ENCODE results near the gene DCLRE1B. TPM values are rescaled to one million over a fixed set of nuclear protein-coding genes. Genes with fewer than 3 reads are reported as not detected.

The DCLRE1B gene
- polyA plus RNA-seq, 2 donors: 1.5 to 3.7 TPM

DNA sequence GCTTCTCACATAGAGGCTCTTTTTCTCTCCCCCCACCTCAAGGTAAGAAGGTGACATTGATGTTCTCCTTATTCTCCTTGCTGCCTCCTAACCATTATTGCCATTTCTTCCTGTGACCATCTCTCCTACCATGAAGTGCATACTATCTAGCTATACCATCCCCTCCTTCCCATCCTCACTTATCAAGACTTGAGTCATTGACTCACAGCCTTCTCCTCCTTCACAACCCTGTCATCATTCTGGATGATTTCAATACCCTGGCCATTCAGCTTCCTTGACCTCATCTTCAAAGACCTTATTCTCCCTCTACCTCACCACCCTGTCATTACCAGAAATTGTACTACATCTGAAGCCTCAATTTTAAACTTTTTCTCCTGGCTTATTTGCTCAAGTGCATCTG lies 13.1 kb downstream of the DCLRE1B start:
- no peaks in the 10 kb centered on the region for H3K4me1 ChIP-seq (ENCODE audit: control insufficient read depth in 2 of 2, insufficient read depth in 2 of 2, low read length in 1 of 2)
- H3K9me3 ChIP-seq (ENCODE audit: control insufficient read depth in 2 of 2, insufficient read depth in 1 of 2, low read depth in 1 of 2, low read length in 1 of 2): no peaks in the 10 kb centered on the region
- no peaks in the 10 kb centered on the region for H3K27me3 ChIP-seq (ENCODE audit: control insufficient read depth in 1 of 2, insufficient read depth in 2 of 2, low read length in 2 of 2)
- H3K36me3 ChIP-seq (ENCODE audit: control insufficient read depth in 2 of 2, insufficient read depth in 2 of 2, low read length in 1 of 2): no peaks in the 10 kb centered on the region
- no peak overlapping the region for H3K4me3 ChIP-seq (ENCODE audit: low read depth in 1 of 2, low read length in 2 of 2)
- no peak overlapping the region for H3K27ac ChIP-seq (ENCODE audit: low read depth in 2 of 2, low read length in 1 of 2)

DNA sequence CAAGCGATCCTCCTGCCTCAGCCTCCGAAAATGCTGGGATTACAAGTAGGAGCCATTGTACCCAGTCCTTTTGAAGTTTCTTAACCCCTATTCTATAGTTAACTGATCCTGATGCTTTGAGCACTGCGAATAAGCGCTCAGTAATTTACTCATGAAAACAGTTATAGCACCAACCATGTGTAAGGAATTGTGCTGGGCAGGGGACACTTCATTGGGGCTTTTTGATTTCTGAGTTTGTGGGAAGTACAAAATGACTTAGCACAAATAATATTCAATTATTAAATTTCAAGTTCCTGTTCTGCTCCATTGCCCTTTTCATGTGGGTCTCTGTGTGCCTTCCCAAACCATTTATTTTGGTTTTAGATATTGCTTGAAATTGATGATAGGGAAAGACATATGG lies 17.8 kb downstream of the DCLRE1B start:
- H3K9me3 ChIP-seq (ENCODE audit: control insufficient read depth in 2 of 2, insufficient read depth in 1 of 2, low read depth in 1 of 2, low read length in 1 of 2): no peaks in the 10 kb centered on the region
- H3K27me3 ChIP-seq (ENCODE audit: control insufficient read depth in 1 of 2, insufficient read depth in 2 of 2, low read length in 2 of 2): no peaks in the 10 kb centered on the region
- H3K36me3 ChIP-seq (ENCODE audit: control insufficient read depth in 2 of 2, insufficient read depth in 2 of 2, low read length in 1 of 2): no peaks in the 10 kb centered on the region
- no peak overlapping the region for H3K27ac ChIP-seq (ENCODE audit: low read depth in 2 of 2, low read length in 1 of 2)
- H3K4me1 ChIP-seq (ENCODE audit: control insufficient read depth in 2 of 2, insufficient read depth in 2 of 2, low read length in 1 of 2): no peaks in the 10 kb centered on the region
- H3K4me3 ChIP-seq (ENCODE audit: low read depth in 1 of 2, low read length in 2 of 2): no peak overlapping the region
- WGBS, 2 donors: 70 to 96% methylated on average over 4 of the region's 4 CpGs

DNA sequence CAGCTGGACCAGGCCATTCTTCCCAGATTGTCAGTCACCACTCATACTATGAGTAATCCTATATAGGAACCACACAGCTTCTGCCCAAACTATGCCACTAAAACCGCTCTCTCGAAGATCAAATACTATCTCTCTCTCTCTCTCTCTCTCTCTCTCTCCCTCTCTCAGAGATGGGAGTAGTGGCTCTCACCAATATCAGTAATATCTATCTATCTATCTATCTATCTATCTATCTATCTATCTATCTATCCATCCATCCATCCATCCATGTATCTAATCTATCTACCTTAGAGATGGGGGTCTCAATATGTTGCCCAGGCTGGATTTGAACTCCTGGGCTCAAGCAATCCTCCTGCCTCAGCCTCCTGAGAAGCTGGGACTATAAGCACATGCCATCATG lies 19.3 kb downstream of the DCLRE1B start:
- Histone ChIP-seq H3K27me3 (ENCODE audit: control insufficient read depth in 1 of 2, insufficient read depth in 2 of 2, low read length in 2 of 2) (no peaks in the 10 kb centered on the region), H3K4me3 (ENCODE audit: low read depth in 1 of 2, low read length in 2 of 2) (no peak overlapping the region), H3K4me1 (ENCODE audit: control insufficient read depth in 2 of 2, insufficient read depth in 2 of 2, low read length in 1 of 2) (no peaks in the 10 kb centered on the region), H3K9me3 (ENCODE audit: control insufficient read depth in 2 of 2, insufficient read depth in 1 of 2, low read depth in 1 of 2, low read length in 1 of 2) (no peaks in the 10 kb centered on the region), H3K36me3 (ENCODE audit: control insufficient read depth in 2 of 2, insufficient read depth in 2 of 2, low read length in 1 of 2) (no peaks in the 10 kb centered on the region), H3K27ac (ENCODE audit: low read depth in 2 of 2, low read length in 1 of 2) (no peak overlapping the region)
- 90 to 97% methylated on average over 2 of the region's 2 CpGs for WGBS, 2 donors

DNA sequence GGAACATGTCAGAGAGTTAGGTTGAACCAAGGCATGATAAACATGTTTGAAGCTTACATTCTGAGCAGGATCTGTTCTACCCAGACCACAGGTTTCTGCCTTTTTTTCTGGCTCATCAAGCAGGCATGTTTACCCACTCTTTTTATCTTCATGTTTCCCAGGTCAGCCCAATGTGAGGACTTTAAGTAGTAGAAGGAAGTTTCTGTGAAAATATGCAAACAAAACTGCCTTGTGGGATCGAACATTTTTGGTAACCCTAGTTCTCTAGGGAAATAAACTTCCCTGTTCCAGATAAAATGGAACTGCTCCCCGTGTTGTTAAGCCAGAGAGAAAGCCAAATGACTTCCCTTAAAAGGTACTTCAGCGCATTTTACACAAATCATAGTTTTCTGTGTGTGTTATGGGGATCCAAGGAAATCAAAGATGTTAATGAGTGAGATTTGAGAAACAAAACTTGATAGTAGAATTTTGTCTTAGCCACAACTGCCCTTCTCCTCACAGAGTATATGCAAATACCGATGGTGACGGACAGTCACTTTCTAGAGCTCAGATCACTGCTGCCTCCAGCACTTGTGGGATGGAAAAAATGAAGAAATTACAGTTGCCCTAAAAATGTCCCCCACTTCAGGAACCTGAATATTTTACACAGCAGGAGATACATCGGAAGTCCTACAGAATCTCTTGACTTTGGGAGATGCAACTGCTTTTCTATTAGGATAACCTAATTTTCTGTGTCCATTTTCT lies 23.2 kb downstream of the DCLRE1B start:
- H3K9me3 ChIP-seq (ENCODE audit: control insufficient read depth in 2 of 2, insufficient read depth in 1 of 2, low read depth in 1 of 2, low read length in 1 of 2): no peaks in the 10 kb centered on the region
- H3K36me3 ChIP-seq (ENCODE audit: control insufficient read depth in 2 of 2, insufficient read depth in 2 of 2, low read length in 1 of 2): no peaks in the 10 kb centered on the region
- peak overlapping the region; percentile 98 for H3K27ac ChIP-seq (ENCODE audit: low read depth in 2 of 2, low read length in 1 of 2)
- peaks cover 0 to 3% of the 10 kb centered on the region in 2 donors for H3K4me1 ChIP-seq (ENCODE audit: control insufficient read depth in 2 of 2, insufficient read depth in 2 of 2, low read length in 1 of 2)
- peak overlapping the region; percentile 92 to 94 for H3K4me3 ChIP-seq (ENCODE audit: low read depth in 1 of 2, low read length in 2 of 2)
- H3K27me3 ChIP-seq (ENCODE audit: control insufficient read depth in 1 of 2, insufficient read depth in 2 of 2, low read length in 2 of 2): no peaks in the 10 kb centered on the region
- WGBS, 2 donors: 14 to 19% methylated on average over 6 of the region's 6 CpGs

DNA sequence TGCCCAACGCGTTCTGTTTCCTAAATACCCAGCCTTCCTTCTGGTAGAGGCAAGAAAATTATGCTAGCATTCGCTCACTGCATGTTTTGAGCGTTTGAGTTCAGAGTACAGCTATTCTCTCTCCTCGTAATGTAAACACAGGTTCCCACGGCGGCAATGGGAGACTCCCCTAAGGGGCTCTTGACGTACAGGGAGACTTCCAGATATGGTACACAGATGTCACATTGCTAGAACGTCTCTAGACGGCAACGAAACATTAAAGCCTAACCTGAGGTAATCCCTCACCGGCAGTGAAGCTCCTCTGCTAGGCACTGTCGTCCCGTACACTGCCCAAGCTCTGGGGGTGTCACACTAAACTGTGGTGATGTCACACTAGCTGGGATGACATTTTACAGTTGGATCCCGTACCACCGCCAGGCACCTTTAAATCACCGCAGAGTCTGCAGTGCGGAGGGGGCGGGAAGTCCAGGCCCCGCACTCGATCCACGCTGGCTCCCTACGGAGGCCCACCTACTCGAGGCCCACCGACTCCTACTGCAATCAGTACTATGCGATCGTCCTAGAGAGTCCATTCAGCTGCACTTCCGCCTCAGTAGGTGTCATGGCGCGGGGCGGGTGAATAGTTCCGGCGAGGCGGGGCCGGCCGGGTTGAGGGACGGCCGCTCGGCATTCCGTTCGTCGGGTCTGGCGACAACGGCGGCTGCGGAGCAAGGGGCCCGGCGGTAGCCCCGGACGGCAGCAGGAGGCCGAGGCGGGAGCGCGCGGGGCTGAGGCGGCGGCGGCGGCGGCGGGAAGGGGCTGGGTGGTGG lies 24.0 kb downstream of the DCLRE1B start, which contains the start of gene HIPK1:
TSS of gene HIPK1 (plus strand) at position 384 of the 809 bp plus-strand sequence.
- no peaks in the 10 kb centered on the region for H3K27me3 ChIP-seq (ENCODE audit: control insufficient read depth in 1 of 2, insufficient read depth in 2 of 2, low read length in 2 of 2)
- H3K27ac ChIP-seq (ENCODE audit: low read depth in 2 of 2, low read length in 1 of 2): peak within 1 kb of the TSS; percentile 98
- 0% methylated on average over 53 to 61 of the region's 61 CpGs for WGBS, 2 donors
- no peaks in the 10 kb centered on the region for H3K36me3 ChIP-seq (ENCODE audit: control insufficient read depth in 2 of 2, insufficient read depth in 2 of 2, low read length in 1 of 2)
- H3K4me3 ChIP-seq (ENCODE audit: low read depth in 1 of 2, low read length in 2 of 2): peak within 1 kb of the TSS; percentile 92 to 94
- H3K9me3 ChIP-seq (ENCODE audit: control insufficient read depth in 2 of 2, insufficient read depth in 1 of 2, low read depth in 1 of 2, low read length in 1 of 2): no peaks in the 10 kb centered on the region
- peaks cover 0 to 7% of the 10 kb centered on the region in 2 donors for H3K4me1 ChIP-seq (ENCODE audit: control insufficient read depth in 2 of 2, insufficient read depth in 2 of 2, low read length in 1 of 2)

DNA sequence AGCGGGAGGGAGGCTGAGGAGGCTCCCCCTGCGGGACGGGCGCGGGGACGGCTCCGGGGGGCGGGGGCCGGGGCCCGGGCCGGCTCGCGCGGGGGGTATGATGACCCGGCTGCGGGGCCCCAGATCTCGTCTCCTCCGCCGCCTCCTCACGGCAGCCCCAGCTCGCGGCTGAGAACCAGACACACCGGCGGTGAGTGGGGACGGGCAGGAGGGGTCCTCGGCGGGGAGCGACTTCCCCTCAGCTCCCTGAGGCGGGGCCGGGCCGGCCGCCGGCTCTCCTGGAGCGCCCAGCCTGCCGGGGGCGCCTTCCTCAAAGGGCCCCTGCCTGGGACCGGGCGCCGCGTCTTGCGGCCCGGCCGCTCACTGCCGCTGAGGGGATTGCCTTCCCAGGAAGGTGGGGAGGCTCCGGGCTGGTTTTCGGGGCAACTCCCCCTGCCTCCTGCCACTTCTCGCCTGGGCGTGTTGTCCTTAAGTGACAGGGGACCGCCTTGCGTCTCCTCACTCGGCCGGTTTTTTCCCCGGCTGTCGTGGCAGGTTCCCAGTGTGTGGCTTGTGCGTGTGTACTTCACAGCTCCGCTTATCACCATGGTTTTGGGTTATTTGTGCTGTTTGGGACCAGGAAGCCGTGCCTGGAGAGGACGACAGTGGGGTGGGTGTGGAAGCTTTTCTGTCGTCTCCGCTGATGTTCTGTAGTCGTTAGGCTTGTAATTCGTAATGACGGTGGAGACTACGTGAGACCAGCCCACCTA lies 24.8 kb downstream of the DCLRE1B start:
- WGBS, 2 donors: 0 to 1% methylated on average over 23 to 62 of the region's 64 CpGs
- H3K4me3 ChIP-seq (ENCODE audit: low read depth in 1 of 2, low read length in 2 of 2): peak overlapping the region; percentile 92 to 94
- no peaks in the 10 kb centered on the region for H3K27me3 ChIP-seq (ENCODE audit: control insufficient read depth in 1 of 2, insufficient read depth in 2 of 2, low read length in 2 of 2)
- peaks cover 0 to 7% of the 10 kb centered on the region in 2 donors for H3K4me1 ChIP-seq (ENCODE audit: control insufficient read depth in 2 of 2, insufficient read depth in 2 of 2, low read length in 1 of 2)
- H3K27ac ChIP-seq (ENCODE audit: low read depth in 2 of 2, low read length in 1 of 2): peak overlapping the region; percentile 98
- no peaks in the 10 kb centered on the region for H3K9me3 ChIP-seq (ENCODE audit: control insufficient read depth in 2 of 2, insufficient read depth in 1 of 2, low read depth in 1 of 2, low read length in 1 of 2)
- no peaks in the 10 kb centered on the region for H3K36me3 ChIP-seq (ENCODE audit: control insufficient read depth in 2 of 2, insufficient read depth in 2 of 2, low read length in 1 of 2)

DNA sequence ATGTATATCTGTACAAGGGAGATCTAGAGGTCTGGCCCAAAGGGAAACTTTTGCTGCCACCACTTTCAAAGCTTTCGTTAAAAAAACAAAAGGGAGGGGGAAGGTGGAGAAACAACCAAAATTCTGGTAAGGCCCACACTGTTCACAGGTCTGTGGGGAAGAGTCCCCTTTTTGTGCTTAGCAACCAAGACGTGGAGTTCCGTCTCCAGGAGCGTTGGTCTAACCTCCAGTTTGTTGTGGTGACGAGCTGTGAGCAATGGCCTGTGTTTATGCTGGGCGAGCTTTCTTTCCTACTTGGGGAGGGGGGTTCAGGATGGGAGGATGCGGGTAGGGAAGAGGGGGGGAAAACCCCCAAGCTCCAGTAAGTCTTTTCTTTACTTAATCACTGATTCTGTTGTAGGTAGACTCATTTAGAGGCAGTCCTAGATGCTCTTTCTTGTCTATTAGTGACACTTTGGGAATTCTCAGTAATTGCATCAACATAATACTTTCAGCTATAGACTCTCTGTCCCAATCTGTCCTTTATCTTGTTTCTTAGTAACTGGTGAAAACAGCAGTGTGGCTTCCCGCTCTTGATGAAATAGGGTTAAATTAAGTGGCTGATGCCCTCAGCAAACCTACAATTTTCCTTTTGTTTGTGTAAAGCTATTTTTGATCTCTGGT lies 25.5 kb downstream of the DCLRE1B start:
- Histone ChIP-seq H3K4me3 (ENCODE audit: low read depth in 1 of 2, low read length in 2 of 2) (peak overlapping the region; percentile 92 to 94), H3K27me3 (ENCODE audit: control insufficient read depth in 1 of 2, insufficient read depth in 2 of 2, low read length in 2 of 2) (no peaks in the 10 kb centered on the region), H3K36me3 (ENCODE audit: control insufficient read depth in 2 of 2, insufficient read depth in 2 of 2, low read length in 1 of 2) (no peaks in the 10 kb centered on the region), H3K4me1 (ENCODE audit: control insufficient read depth in 2 of 2, insufficient read depth in 2 of 2, low read length in 1 of 2) (peaks cover 0 to 7% of the 10 kb centered on the region in 2 donors), H3K9me3 (ENCODE audit: control insufficient read depth in 2 of 2, insufficient read depth in 1 of 2, low read depth in 1 of 2, low read length in 1 of 2) (no peaks in the 10 kb centered on the region), H3K27ac (ENCODE audit: low read depth in 2 of 2, low read length in 1 of 2) (peak overlapping the region; percentile 98)
- 0 to 3% methylated on average over 8 of the region's 8 CpGs for WGBS, 2 donors

DNA sequence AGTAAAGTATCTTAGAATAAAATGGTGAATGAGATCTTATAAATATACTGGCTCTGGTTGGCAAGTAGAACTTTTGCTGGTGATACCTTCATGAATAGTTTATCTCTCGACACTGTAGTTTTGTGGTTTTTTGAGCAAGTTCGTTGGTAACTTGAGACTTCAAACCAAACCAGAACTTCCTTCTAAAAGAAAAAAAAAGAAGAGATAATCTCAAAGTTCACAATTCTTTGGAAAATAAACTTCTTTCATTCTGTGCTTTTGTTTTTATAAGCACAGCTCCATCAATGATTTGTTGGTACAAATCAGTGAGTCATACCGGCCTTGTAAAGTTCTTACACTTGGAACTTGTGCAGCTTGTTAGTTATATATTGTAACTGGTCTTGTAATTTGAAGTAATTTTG lies 26.3 kb downstream of the DCLRE1B start:
- 13 to 16% methylated on average over 3 of the region's 3 CpGs for WGBS, 2 donors
- Histone ChIP-seq H3K4me1 (ENCODE audit: control insufficient read depth in 2 of 2, insufficient read depth in 2 of 2, low read length in 1 of 2) (peaks cover 0 to 7% of the 10 kb centered on the region in 2 donors), H3K9me3 (ENCODE audit: control insufficient read depth in 2 of 2, insufficient read depth in 1 of 2, low read depth in 1 of 2, low read length in 1 of 2) (no peaks in the 10 kb centered on the region), H3K27me3 (ENCODE audit: control insufficient read depth in 1 of 2, insufficient read depth in 2 of 2, low read length in 2 of 2) (no peaks in the 10 kb centered on the region), H3K4me3 (ENCODE audit: low read depth in 1 of 2, low read length in 2 of 2) (peak overlapping the region in 1 of 2 donors; percentile 40), H3K27ac (ENCODE audit: low read depth in 2 of 2, low read length in 1 of 2) (no peak overlapping the region), H3K36me3 (ENCODE audit: control insufficient read depth in 2 of 2, insufficient read depth in 2 of 2, low read length in 1 of 2) (no peaks in the 10 kb centered on the region)

DNA sequence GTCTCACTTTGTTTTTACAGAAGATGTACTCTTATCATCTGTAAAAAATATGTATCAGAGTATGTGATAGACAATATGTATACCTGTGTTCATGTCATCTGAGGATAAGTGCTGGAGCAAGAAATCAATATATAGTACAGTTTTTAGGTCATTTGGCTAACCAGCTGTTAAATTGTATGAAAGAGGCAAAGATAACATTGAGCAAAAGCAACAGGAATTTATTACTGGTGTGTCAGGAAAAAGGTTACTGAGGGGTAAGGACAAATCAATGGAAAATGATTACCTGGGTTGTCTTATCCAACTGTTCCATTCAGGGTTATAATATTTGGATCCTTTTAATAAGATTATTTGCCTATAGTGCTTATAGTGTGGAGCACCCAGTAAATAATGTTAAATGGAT lies 28.9 kb downstream of the DCLRE1B start:
- no peaks in the 10 kb centered on the region for H3K27me3 ChIP-seq (ENCODE audit: control insufficient read depth in 1 of 2, insufficient read depth in 2 of 2, low read length in 2 of 2)
- H3K4me1 ChIP-seq (ENCODE audit: control insufficient read depth in 2 of 2, insufficient read depth in 2 of 2, low read length in 1 of 2): peaks cover 0 to 7% of the 10 kb centered on the region in 2 donors

More for the DNA sequence above, 28.9 kb downstream of the DCLRE1B start:
- no peak overlapping the region for H3K27ac ChIP-seq (ENCODE audit: low read depth in 2 of 2, low read length in 1 of 2)
- H3K36me3 ChIP-seq (ENCODE audit: control insufficient read depth in 2 of 2, insufficient read depth in 2 of 2, low read length in 1 of 2): no peaks in the 10 kb centered on the region
- no peak overlapping the region for H3K4me3 ChIP-seq (ENCODE audit: low read depth in 1 of 2, low read length in 2 of 2)
- H3K9me3 ChIP-seq (ENCODE audit: control insufficient read depth in 2 of 2, insufficient read depth in 1 of 2, low read depth in 1 of 2, low read length in 1 of 2): no peaks in the 10 kb centered on the region

Data from esophagus (tissue), 2 donors.